Measurements from ENCODE around the gene CETP.
"Not testable (repeated sequence)": the region's sequence is repeated elsewhere in the genome, so short reads cannot be mapped to it uniquely, and the experiment has no call there.

CETP gene

GRCh38 chr16:56984639-56985038 is 22.9 kb downstream of the CETP start:
- no peak for DNase-seq

- DNase-seq: no peak
Observed at GRCh38 chr16:56985288-56985961, 23.7 kb downstream of the CETP start.

- no peak for DNase-seq
Observed at GRCh38 chr16:56985962-56986360, 24.2 kb downstream of the CETP start.

GRCh38 chr16:56986361-56986760 is 24.6 kb downstream of the CETP start:
- DNase-seq: no peak

GRCh38 chr16:56986908-56987307 is 25.2 kb downstream of the CETP start:
- DNase-seq: not testable (repeated sequence)

- no peak for DNase-seq
Observed at GRCh38 chr16:56987692-56988091, 25.9 kb downstream of the CETP start.

- DNase-seq: no peak
Observed at GRCh38 chr16:56988161-56988947, 26.6 kb downstream of the CETP start.

GRCh38 chr16:56988948-56989945 is 27.5 kb downstream of the CETP start, which contains the start of gene NLRC5:
TSS of gene NLRC5 (plus strand) at chr16:56989557. CDS start at chr16:57020713, 31,156 bp downstream.
- DNase-seq: no peak

- no peak for DNase-seq
Observed at GRCh38 chr16:56989988-56990387, 28.2 kb downstream of the CETP start.

- no peak for DNase-seq
Observed at GRCh38 chr16:56990407-56991286, 28.9 kb downstream of the CETP start.

- not testable (repeated sequence) for DNase-seq
Observed at GRCh38 chr16:56992431-56992830, 30.7 kb downstream of the CETP start.

- no peak for DNase-seq
Observed at GRCh38 chr16:56993204-56993603, 31.5 kb downstream of the CETP start.

- no peak for DNase-seq
Observed at GRCh38 chr16:56994311-56994710, 32.6 kb downstream of the CETP start.

- no peak for DNase-seq
Observed at GRCh38 chr16:56995136-56995805, 33.5 kb downstream of the CETP start.

GRCh38 chr16:56997264-56997663 is 35.5 kb downstream of the CETP start:
- DNase-seq: no peak

GRCh38 chr16:56997931-56998330 is 36.2 kb downstream of the CETP start:
- no peak for DNase-seq

- no peak for DNase-seq
Observed at GRCh38 chr16:56998352-56998751, 36.6 kb downstream of the CETP start.

- no peak for DNase-seq
Observed at GRCh38 chr16:56998861-56999260, 37.1 kb downstream of the CETP start.

- no peak for DNase-seq
Observed at GRCh38 chr16:56999409-57000270, 37.9 kb downstream of the CETP start.

GRCh38 chr16:57000271-57001025 is 38.7 kb downstream of the CETP start:
- no peak for DNase-seq

Measured in SHP77 treated with DMSO at 0.1 percent for 48 hours (cell line).